Calu3 (cell line): ENCODE measurements around the gene SOWAHB. TPM values are rescaled to one million over a fixed set of nuclear protein-coding genes. Genes with fewer than 3 reads are reported as not detected.

ENCODE experiments used
- BruUV-seq: library from RNA; stranded (reverse); fragments of 400-500 nt; replicated peaks from 2 replicates; lab custom pipeline; 2021; lab: Mats Ljungman, UMichigan
- CTCF ChIA-PET: fragments of 300-600 bp; sonication (Branson Sonifier 250); formaldehyde crosslinking; loops from one replicate; lab custom pipeline; 2022; ENCODE audit warnings: antibody characterized with exemption; lab: Charles Lee
- DNase-seq: peaks from one replicate; pipeline ENCODE4 v3.0.0; 2022
- H3K27ac Mint-ChIP-seq: one replicate; pipeline ENCODE4 v1.8.0; 2022; ENCODE audit warnings: mixed read lengths; ENCODE audit not compliant: unreplicated experiment
- H3K27me3 Mint-ChIP-seq: one replicate; pipeline ENCODE4 v1.8.0; 2022; ENCODE audit warnings: mixed read lengths; ENCODE audit not compliant: unreplicated experiment
- H3K36me3 Mint-ChIP-seq: one replicate; pipeline ENCODE4 v1.8.0; 2022; ENCODE audit warnings: mild to moderate bottlenecking, moderate library complexity, mixed read lengths; ENCODE audit not compliant: insufficient read depth, unreplicated experiment
- H3K4me1 Mint-ChIP-seq: one replicate; pipeline ENCODE4 v1.8.0; 2022; ENCODE audit warnings: mild to moderate bottlenecking, low read depth, mixed read lengths; ENCODE audit not compliant: unreplicated experiment
- H3K4me3 Mint-ChIP-seq: one replicate; pipeline ENCODE4 v1.8.0; 2022; ENCODE audit warnings: mild to moderate bottlenecking, low read depth, moderate library complexity, mixed read lengths; ENCODE audit not compliant: unreplicated experiment
- H3K9me3 Mint-ChIP-seq: one replicate; pipeline ENCODE4 v1.8.0; 2022; ENCODE audit warnings: low read depth, mixed read lengths; ENCODE audit not compliant: unreplicated experiment
- intact Hi-C: fragments of 100-400 bp; cut with micrococcal nuclease; formaldehyde crosslinking; loops from one replicate; pipeline ENCODE4 v1.10.0; 2022; ENCODE audit not compliant: unreplicated experiment
- total RNA-seq: library from RNA; stranded (reverse); gene quantifications from 2 replicates; pipeline ENCODE4 v1.2.3, GENCODE V29; 2022
- TF ChIP-seq, protein P1 (sequence below): fragments of 200-600 bp; IDR thresholded peaks from one replicate; pipeline ENCODE4 v1.8.0; 2022; ENCODE audit warnings: antibody characterized with exemption; ENCODE audit not compliant: unreplicated experiment

The SOWAHB gene
- total RNA-seq, 1 experiment from 2014 or later, result 3.7 TPM

- TF ChIP-seq, protein P1, sequence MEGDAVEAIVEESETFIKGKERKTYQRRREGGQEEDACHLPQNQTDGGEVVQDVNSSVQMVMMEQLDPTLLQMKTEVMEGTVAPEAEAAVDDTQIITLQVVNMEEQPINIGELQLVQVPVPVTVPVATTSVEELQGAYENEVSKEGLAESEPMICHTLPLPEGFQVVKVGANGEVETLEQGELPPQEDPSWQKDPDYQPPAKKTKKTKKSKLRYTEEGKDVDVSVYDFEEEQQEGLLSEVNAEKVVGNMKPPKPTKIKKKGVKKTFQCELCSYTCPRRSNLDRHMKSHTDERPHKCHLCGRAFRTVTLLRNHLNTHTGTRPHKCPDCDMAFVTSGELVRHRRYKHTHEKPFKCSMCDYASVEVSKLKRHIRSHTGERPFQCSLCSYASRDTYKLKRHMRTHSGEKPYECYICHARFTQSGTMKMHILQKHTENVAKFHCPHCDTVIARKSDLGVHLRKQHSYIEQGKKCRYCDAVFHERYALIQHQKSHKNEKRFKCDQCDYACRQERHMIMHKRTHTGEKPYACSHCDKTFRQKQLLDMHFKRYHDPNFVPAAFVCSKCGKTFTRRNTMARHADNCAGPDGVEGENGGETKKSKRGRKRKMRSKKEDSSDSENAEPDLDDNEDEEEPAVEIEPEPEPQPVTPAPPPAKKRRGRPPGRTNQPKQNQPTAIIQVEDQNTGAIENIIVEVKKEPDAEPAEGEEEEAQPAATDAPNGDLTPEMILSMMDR, result no peak
- H3K36me3 Mint-ChIP-seq, result no peaks in the 10 kb centered on the region
- H3K9me3 Mint-ChIP-seq, result no peaks in the 10 kb centered on the region
- no peak overlapping the region for H3K27ac Mint-ChIP-seq
- H3K4me1 Mint-ChIP-seq, result no peaks in the 10 kb centered on the region
- no peak for DNase-seq
- H3K27me3 Mint-ChIP-seq, result no peaks in the 10 kb centered on the region
- intact Hi-C loops, result no loop called here
- CTCF ChIA-PET, result no interaction called here
- no TSS peak for BruUV-seq
- H3K4me3 Mint-ChIP-seq, result no peak overlapping the region
These were observed 11.8 kb upstream of the SOWAHB start for GRCh38 chr4:76909711-76910110.

DNA sequence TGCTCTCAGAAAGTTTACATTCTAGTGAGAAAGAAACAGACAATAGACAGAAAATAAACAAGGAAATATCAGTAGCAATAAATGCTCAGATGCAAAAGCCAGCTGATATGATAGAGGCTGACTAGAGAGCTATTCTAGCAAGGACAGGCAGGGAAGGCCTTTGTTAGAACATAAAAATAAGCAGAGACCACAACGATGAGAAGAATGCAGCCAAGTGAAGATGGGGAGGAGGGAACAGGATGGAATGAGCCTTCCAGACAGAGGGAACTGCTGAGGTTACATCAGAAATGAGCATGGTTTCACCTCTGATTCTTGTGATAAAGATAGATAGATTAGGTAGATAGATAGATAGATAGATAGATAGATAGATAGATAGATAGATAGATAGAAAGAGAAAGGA is 7.6 kb upstream of the SOWAHB start:
- H3K4me3 Mint-ChIP-seq, result no peak overlapping the region
- TF ChIP-seq, protein P1, result no peak
- DNase-seq, result no peak
- no peak overlapping the region for H3K27ac Mint-ChIP-seq
- H3K4me1 Mint-ChIP-seq, result no peaks in the 10 kb centered on the region
- intact Hi-C loops, result no loop called here
- H3K36me3 Mint-ChIP-seq, result no peaks in the 10 kb centered on the region
- no TSS peak for BruUV-seq
- CTCF ChIA-PET, result no interaction called here
- H3K27me3 Mint-ChIP-seq, result no peaks in the 10 kb centered on the region
- no peaks in the 10 kb centered on the region for H3K9me3 Mint-ChIP-seq

GRCh38 chr4:76904646-76905190 is 6.8 kb upstream of the SOWAHB start:
- peaks cover 1% of the 10 kb centered on the region for H3K27me3 Mint-ChIP-seq
- intact Hi-C loops, result no loop called here
- no peaks in the 10 kb centered on the region for H3K36me3 Mint-ChIP-seq
- TF ChIP-seq, protein P1, result no peak
- CTCF ChIA-PET, result no interaction called here
- H3K9me3 Mint-ChIP-seq, result no peaks in the 10 kb centered on the region
- no peak overlapping the region for H3K4me3 Mint-ChIP-seq
- no TSS peak for BruUV-seq
- no peak overlapping the region for H3K27ac Mint-ChIP-seq
- no peak for DNase-seq
- no peaks in the 10 kb centered on the region for H3K4me1 Mint-ChIP-seq

DNA sequence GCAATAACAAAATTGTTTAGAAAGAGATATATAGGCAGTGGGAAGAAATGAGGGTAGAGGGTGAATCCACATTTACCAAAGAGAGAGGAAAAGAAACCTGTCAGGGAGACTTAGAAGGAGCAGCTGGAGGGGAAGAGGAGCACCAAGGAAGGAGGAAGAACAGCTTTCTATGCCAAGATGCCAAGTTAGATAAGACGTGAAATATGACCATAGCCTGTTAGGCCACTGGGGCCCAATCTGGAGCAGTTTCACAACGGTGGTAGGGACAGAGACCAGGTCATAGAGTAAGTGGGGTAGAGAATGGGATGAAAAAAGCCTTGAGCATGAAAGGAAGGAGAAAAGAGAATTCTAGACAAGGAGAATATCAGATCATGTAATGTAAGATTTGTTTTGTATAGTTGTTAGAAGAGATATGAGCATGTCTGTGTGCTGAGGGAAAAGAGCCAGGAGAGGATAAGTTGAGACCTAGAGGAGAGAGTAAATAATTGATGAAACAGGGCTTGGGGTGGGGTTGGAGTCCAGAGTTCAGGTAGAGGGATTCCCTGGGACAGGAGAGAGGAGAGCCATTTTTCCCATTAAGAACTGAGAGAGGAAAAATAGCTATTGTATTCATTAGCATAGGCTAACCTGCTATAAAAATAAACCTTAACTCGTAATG is 4.4 kb upstream of the SOWAHB start:
- peaks cover 10% of the 10 kb centered on the region for H3K4me1 Mint-ChIP-seq
- DNase-seq, result no peak
- BruUV-seq, result no TSS peak
- H3K27me3 Mint-ChIP-seq, result peaks cover 12% of the 10 kb centered on the region
- TF ChIP-seq, protein P1, result no peak
- CTCF ChIA-PET, result no interaction called here
- H3K4me3 Mint-ChIP-seq, result no peak overlapping the region
- no peaks in the 10 kb centered on the region for H3K9me3 Mint-ChIP-seq
- H3K36me3 Mint-ChIP-seq, result peaks cover 11% of the 10 kb centered on the region
- intact Hi-C loops, result no loop called here
- no peak overlapping the region for H3K27ac Mint-ChIP-seq
